ENCODE measurements around the gene URI1.

Gene URI1

DNA sequence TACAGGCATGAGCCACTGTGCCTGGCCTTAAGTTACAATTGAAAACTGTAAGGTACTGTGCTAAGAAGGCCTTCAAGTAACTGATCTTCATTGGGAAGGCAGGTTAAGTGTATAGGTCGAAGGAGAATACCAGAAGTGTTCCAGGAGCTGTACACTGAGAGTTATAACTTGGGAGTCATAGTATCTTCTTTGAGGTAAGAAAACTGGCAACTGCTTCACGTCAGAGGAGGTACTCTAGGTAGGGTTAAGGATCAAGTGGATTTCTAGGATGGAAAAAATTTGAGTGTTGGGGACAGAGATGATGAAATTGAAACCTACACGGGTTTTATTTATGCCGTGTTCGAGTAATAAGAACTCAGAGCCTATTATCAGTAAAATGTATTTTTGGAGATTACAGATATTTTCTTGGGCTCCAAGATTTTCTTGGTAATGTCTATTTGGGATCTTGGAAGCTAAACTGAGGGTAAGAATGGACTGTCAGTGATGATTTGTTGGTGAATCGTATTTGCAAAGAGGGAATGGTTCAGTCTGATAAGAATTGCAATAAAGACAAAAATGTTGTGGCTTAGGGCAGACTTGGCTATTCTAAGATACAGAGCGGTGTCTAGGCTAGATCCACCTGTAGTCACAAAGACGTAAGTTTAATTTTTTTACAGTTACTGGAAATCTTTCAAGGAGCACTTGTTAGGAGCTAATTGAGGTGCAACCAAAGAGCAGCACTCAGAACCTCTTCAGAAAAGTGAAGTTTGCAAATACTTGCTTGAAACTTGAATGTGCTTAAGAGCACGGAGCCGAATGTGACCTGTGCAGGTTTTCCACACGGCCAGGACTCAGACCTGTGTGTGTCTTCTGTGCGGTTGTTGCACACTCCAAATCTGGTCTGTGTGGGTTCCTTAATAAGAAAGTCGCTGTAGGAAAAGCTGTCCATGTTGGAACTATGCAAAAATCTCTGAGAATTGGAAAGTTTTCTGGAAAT lies 102.5 kb downstream of the URI1 start:
- Histone ChIP-seq H3K9me3 (ENCODE audit: low read depth, low read length) (no peaks in the 10 kb centered on the region), H3K4me3 (no peak overlapping the region), H3K27ac (no peak overlapping the region), H3K36me3 (ENCODE audit: insufficient read depth, low read length) (peaks cover 7% of the 10 kb centered on the region), H3K9ac (ENCODE audit: insufficient read length) (no peak overlapping the region)
- TF ChIP-seq POLR2AphosphoS5 (IDR thresholded peaks at IDR 0.05; ENCODE audit: borderline replicate concordance, low read depth, low read length) (no peak), EZH2 (IDR thresholded peaks at IDR 0.05) (no peak), FOXP2 (optimal IDR thresholded peaks at IDR 0.05; ENCODE audit: control extremely low read depth, extremely low read length, insufficient read depth) (no peak)
- DNase-seq (ENCODE audit: low read depth, low spot score) = no peak

DNA sequence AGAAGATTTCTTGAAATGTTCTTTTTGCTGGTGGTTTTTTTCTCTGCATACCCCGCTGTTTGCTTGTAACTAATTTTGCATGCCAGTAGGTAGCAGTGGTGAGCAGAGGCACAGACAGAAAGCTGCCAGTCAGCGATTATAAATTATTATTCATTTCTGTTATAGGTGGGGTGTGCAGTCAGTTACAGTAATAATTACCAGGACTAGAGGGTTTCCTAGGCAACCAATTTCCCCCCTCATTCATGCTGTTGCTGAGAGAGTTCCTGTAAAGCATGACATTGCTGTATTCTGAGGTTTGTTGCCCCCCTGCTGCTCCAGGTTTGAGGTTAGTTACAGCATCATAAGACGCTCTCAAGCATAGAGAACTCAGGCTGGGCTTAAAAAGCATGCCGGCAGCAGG lies 104.5 kb downstream of the URI1 start:
- H3K4me3 ChIP-seq = no peak overlapping the region
- peak; percentile 62 for DNase-seq (ENCODE audit: low read depth, low spot score)
- H3K36me3 ChIP-seq (ENCODE audit: insufficient read depth, low read length) = no peaks in the 10 kb centered on the region
- no peaks in the 10 kb centered on the region for H3K9me3 ChIP-seq (ENCODE audit: low read depth, low read length)
- TF ChIP-seq FOXP2 (optimal IDR thresholded peaks at IDR 0.05; ENCODE audit: control extremely low read depth, extremely low read length, insufficient read depth) = no peak
- no peak for TF ChIP-seq EZH2 (IDR thresholded peaks at IDR 0.05)
- peak overlapping the region; percentile 17; the same call in 1 of the 2 replicates for H3K27ac ChIP-seq
- no peak overlapping the region for H3K9ac ChIP-seq (ENCODE audit: insufficient read length)

- H3K4me3 ChIP-seq = no peak overlapping the region
These were observed 105.4 kb downstream of the URI1 start for GRCh38 chr19:30047432-30047831.

DNA sequence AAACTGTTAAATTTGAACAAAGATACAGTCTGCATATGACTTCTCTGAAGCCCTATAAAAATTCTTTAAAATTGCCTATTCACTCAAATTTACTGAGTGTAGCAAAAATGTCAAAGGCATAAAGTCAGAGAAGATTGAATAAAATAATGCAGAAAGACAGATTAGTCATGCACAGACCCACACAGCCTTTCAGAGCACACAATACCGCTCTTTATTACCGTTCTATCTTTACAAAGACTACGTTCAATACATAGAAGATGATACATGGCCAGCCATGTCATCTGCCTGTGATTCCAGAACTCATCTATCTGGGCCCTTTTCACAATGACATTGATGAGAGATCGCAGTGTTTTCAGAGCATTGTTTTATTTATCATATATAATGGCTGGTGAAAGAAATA lies 107.2 kb downstream of the URI1 start:
- TF ChIP-seq FOXP2 (optimal IDR thresholded peaks at IDR 0.05; ENCODE audit: control extremely low read depth, extremely low read length, insufficient read depth) (no peak), POLR2AphosphoS5 (IDR thresholded peaks at IDR 0.05; ENCODE audit: borderline replicate concordance, low read depth, low read length) (no peak), EZH2 (IDR thresholded peaks at IDR 0.05) (no peak)
- H3K9ac ChIP-seq (ENCODE audit: insufficient read length) = no peak overlapping the region
- DNase-seq (ENCODE audit: low read depth, low spot score) = no peak
- H3K36me3 ChIP-seq (ENCODE audit: insufficient read depth, low read length) = no peaks in the 10 kb centered on the region
- H3K4me3 ChIP-seq = peak overlapping the region; percentile 38
- H3K27ac ChIP-seq = peak overlapping the region; percentile 74
- H3K9me3 ChIP-seq (ENCODE audit: low read depth, low read length) = no peaks in the 10 kb centered on the region

More at GRCh38 chr19:30047432-30047831, 105.4 kb downstream of the URI1 start:
- TF ChIP-seq POLR2AphosphoS5 (IDR thresholded peaks at IDR 0.05; ENCODE audit: borderline replicate concordance, low read depth, low read length) = no peak
- TF ChIP-seq FOXP2 (optimal IDR thresholded peaks at IDR 0.05; ENCODE audit: control extremely low read depth, extremely low read length, insufficient read depth) = no peak
- TF ChIP-seq EZH2 (IDR thresholded peaks at IDR 0.05) = no peak
- Histone ChIP-seq H3K27ac (0 out of 2 replicates have a peak overlapping the region, but pooled peaks have one; percentile 17), H3K9ac (ENCODE audit: insufficient read length) (no peak overlapping the region), H3K36me3 (ENCODE audit: insufficient read depth, low read length) (no peaks in the 10 kb centered on the region), H3K9me3 (ENCODE audit: low read depth, low read length) (no peaks in the 10 kb centered on the region)
- DNase-seq (ENCODE audit: low read depth, low spot score) = no peak

DNA sequence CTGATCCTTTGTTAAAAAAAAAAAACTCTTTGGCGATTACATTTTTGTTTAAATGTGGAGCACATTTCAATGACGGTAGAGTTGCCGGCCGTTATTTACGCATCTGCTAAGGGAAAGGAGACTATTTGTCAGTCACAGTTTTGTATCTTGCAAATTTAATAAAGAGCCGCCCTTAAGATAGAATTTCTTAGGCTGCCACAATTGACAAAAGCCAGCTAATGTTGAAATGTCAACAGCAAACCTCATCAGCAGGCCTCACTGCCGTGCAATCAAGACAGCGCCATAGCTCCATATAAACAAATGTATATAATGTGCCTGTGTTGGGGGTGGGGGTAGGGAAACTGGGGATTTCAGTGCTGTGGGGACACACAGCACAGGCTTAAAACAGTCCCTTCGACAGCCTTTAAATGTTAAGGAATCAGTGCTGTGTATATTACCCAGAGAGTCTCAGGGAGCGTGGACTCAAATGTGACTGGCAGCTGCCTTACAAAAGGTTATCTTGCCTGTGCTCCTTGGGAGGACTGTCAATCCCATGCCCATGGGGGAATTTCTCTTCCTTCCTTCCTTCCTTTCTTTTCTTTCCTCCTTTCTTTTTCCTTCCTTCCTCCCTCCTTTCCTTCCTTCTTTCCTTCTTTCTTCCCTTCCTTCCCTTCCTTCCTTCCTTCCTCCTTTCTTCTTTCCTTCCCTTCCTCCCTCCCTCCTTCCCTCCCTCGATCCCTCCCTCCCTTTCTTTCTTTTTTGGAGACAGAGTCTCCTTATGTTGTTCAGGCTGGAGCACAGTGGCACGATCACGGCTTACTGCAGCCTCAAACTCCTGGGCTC lies 108.0 kb downstream of the URI1 start:
- DNase-seq (ENCODE audit: low read depth, low spot score) = no peak
- no peak for TF ChIP-seq FOXP2 (optimal IDR thresholded peaks at IDR 0.05; ENCODE audit: control extremely low read depth, extremely low read length, insufficient read depth)
- TF ChIP-seq POLR2AphosphoS5 (IDR thresholded peaks at IDR 0.05; ENCODE audit: borderline replicate concordance, low read depth, low read length) = no peak; the same call in 1 of the 2 replicates
- TF ChIP-seq EZH2 (IDR thresholded peaks at IDR 0.05) = no peak
- Histone ChIP-seq H3K9me3 (ENCODE audit: low read depth, low read length) (no peaks in the 10 kb centered on the region), H3K4me3 (0 out of 2 replicates have a peak overlapping the region, but pooled peaks have one; percentile 38), H3K27ac (peak overlapping the region; percentile 74), H3K36me3 (ENCODE audit: insufficient read depth, low read length) (no peaks in the 10 kb centered on the region), H3K9ac (ENCODE audit: insufficient read length) (no peak overlapping the region)

DNA sequence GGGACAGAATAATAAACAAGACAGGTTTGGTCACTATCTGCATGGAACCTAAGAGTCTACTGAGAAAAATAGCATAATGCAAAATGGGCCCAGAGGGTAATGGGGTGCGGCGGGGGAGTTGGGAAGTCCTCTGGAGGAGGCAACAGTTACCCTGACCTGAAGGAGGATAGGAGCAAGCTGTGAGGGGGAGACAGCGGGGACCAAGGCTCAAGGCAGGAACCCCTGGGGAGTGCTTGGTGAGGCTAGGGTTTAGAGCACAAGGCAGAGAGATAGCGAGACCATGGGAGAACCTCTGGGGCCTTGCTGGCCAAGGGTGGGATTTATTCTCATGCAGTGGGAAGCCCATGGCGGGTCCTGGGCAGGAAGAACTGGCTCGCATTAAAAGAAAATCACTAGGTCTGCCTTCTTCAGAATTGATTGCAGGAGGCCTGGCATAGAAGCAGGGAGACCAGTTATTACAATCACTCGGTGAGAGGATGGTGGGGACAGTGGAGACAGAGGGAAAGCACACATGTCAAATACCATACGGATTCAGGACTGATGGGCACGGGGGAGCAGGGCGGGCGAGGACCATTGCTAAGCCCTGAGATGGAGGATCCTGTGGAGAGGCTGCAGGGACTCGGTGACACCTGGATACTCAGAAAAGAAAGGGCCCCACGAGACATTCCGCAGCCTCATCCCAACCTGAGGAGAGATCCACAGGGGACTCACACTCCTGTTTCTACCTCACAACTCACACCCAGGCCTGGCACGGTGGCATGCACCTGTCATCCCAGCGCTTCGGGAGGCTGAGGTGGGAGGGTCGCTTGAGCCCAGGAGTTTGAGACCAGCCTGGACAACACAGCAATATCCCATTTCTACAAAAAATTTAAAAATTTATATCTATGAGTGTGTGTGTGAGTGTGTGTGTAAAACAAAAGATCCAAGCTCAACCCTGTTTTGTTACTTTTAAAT lies 110.4 kb downstream of the URI1 start:
- H3K27ac ChIP-seq = no peak overlapping the region
- H3K36me3 ChIP-seq (ENCODE audit: insufficient read depth, low read length) = no peaks in the 10 kb centered on the region
- TF ChIP-seq FOXP2 (optimal IDR thresholded peaks at IDR 0.05; ENCODE audit: control extremely low read depth, extremely low read length, insufficient read depth) = no peak
- TF ChIP-seq EZH2 (IDR thresholded peaks at IDR 0.05) = no peak
- TF ChIP-seq POLR2AphosphoS5 (IDR thresholded peaks at IDR 0.05; ENCODE audit: borderline replicate concordance, low read depth, low read length) = no peak
- H3K9ac ChIP-seq (ENCODE audit: insufficient read length) = no peak overlapping the region
- H3K9me3 ChIP-seq (ENCODE audit: low read depth, low read length) = no peaks in the 10 kb centered on the region
- no peak for DNase-seq (ENCODE audit: low read depth, low spot score)
- H3K4me3 ChIP-seq = no peak overlapping the region

GRCh38 chr19:30053558-30053957 lies 111.5 kb downstream of the URI1 start:
- Histone ChIP-seq H3K4me3 (no peak overlapping the region), H3K9ac (ENCODE audit: insufficient read length) (no peak overlapping the region), H3K9me3 (ENCODE audit: low read depth, low read length) (no peaks in the 10 kb centered on the region), H3K27ac (no peak overlapping the region), H3K36me3 (ENCODE audit: insufficient read depth, low read length) (no peaks in the 10 kb centered on the region)
- no peak for TF ChIP-seq EZH2 (IDR thresholded peaks at IDR 0.05)
- no peak for TF ChIP-seq POLR2AphosphoS5 (IDR thresholded peaks at IDR 0.05; ENCODE audit: borderline replicate concordance, low read depth, low read length)
- TF ChIP-seq FOXP2 (optimal IDR thresholded peaks at IDR 0.05; ENCODE audit: control extremely low read depth, extremely low read length, insufficient read depth) = no peak
- DNase-seq (ENCODE audit: low read depth, low spot score) = no peak

All from SK-N-MC (cell line).